K562 (cell line): ENCODE data around the gene BSPRY. TPM values are rescaled to one million over a fixed set of nuclear protein-coding genes. Genes with fewer than 3 reads are reported as not detected.

Source experiments
- CBFA2T3 ChIP-seq: fragments of 450-650 bp; IDR thresholded peaks from 2 replicates; pipeline ENCODE4 v1.6.1; 2017
- CHD4 ChIP-seq: fragments of 200-600 bp; sonication (generic); IDR thresholded peaks from 3 replicates; pipeline ENCODE4 v1.6.1; 2012; ENCODE audit warnings: low read depth, mild to moderate bottlenecking, mixed read lengths, low read length, inconsistent platforms; ENCODE audit not compliant: insufficient read depth, insufficient replicate concordance, poor library complexity, severe bottlenecking
- DLX4 ChIP-seq: fragments of 250-450 bp; sonication (Bioruptor Pico); IDR thresholded peaks from 2 replicates; pipeline ENCODE4 v1.6.1; 2021; ENCODE audit warnings: mild to moderate bottlenecking
- HNRNPUL1 ChIP-seq: fragments of 200-400 bp; formaldehyde crosslinking; IDR thresholded peaks from 2 replicates; pipeline ENCODE4 v1.6.1; 2017; ENCODE audit warnings: low read length
- HSF4 ChIP-seq: fragments of 250-450 bp; sonication (Bioruptor Pico); IDR thresholded peaks from 2 replicates; pipeline ENCODE4 v2.1.2; 2022; ENCODE audit warnings: mild to moderate bottlenecking, moderate library complexity, borderline replicate concordance
- KLF16 ChIP-seq: IDR thresholded peaks from 2 replicates; pipeline ENCODE4 v1.6.1; 2016; ENCODE audit warnings: antibody characterized with exemption
- MAFG ChIP-seq: fragments of 450-650 bp; conservative IDR thresholded peaks from 2 replicates; pipeline ENCODE4 v1.6.1; 2016; ENCODE audit warnings: missing genetic modification characterization, missing compliant biosample characterization
- MYNN ChIP-seq, 2 experiments: sonication (generic); formaldehyde crosslinking in 1 of 2; IDR thresholded peaks; 2 replicates each; pipeline versions ENCODE4 v1.5.0 to v1.6.1; 2016 to 2020; ENCODE audit warnings: antibody characterized with exemption in 1 of 2, missing genetic modification reagents in 1 of 2
- NEUROD1 ChIP-seq: fragments of 150-350 bp; IDR thresholded peaks from 2 replicates; pipeline ENCODE4 v1.6.1; 2014; ENCODE audit warnings: borderline replicate concordance, low read length, low read depth; ENCODE audit not compliant: partially characterized antibody
- NR2C1 ChIP-seq, 2 experiments: fragments of 450-650 bp; IDR thresholded peaks; 2 replicates each; pipeline ENCODE4 v1.6.1; 2017; ENCODE audit warnings: mild to moderate bottlenecking in 2 of 2, antibody characterized with exemption in 1 of 2, inconsistent platforms in 1 of 2, missing compliant biosample characterization in 1 of 2, missing genetic modification characterization in 1 of 2
- RBM34 ChIP-seq: fragments of 200-400 bp; formaldehyde crosslinking; IDR thresholded peaks from 2 replicates; pipeline ENCODE4 v1.6.1; 2018; ENCODE audit warnings: low read length, borderline replicate concordance; ENCODE audit not compliant: insufficient read depth
- SAFB ChIP-seq: fragments of 200-400 bp; formaldehyde crosslinking; IDR thresholded peaks from 2 replicates; pipeline ENCODE4 v1.6.1; 2017; ENCODE audit warnings: low read depth, low read length, borderline replicate concordance
- SMARCC2 ChIP-seq: fragments of 450-650 bp; IDR thresholded peaks from 2 replicates; pipeline ENCODE4 v1.6.1; 2017; ENCODE audit warnings: antibody characterized with exemption, moderate library complexity, mild to moderate bottlenecking, low read depth
- SRSF7 ChIP-seq: fragments of 200-400 bp; formaldehyde crosslinking; optimal IDR thresholded peaks from 2 replicates; pipeline ENCODE3; 2017; ENCODE audit warnings: mild to moderate bottlenecking, low read depth, low read length
- TCF7 ChIP-seq: sonication (generic); IDR thresholded peaks from 2 replicates; pipeline ENCODE4 v1.6.1; 2016; ENCODE audit warnings: antibody characterized with exemption, borderline replicate concordance
- TGIF2 ChIP-seq: sonication (generic); formaldehyde crosslinking; IDR thresholded peaks from 2 replicates; pipeline ENCODE4 v1.8.1; 2022; ENCODE audit warnings: mild to moderate bottlenecking, missing genetic modification reagents, moderate library complexity
- THAP12 ChIP-seq: fragments of 250-450 bp; sonication (Bioruptor Pico); IDR thresholded peaks from 2 replicates; pipeline ENCODE4 v1.9.0; 2021; ENCODE audit warnings: mild to moderate bottlenecking, inconsistent platforms
- ZC3H11A ChIP-seq: IDR thresholded peaks from 2 replicates; pipeline ENCODE4 v1.6.1; 2012; ENCODE audit warnings: low read depth, low read length, improper control_type of control experiment
- ZNF174 ChIP-seq: fragments of 250-450 bp; sonication (Bioruptor Pico); IDR thresholded peaks from 2 replicates; pipeline ENCODE4 v1.4.0; 2020; ENCODE audit warnings: mild to moderate bottlenecking
- ZNF263 ChIP-seq: sonication (generic); formaldehyde crosslinking; IDR thresholded peaks from 2 replicates; pipeline ENCODE4 v1.8.0; 2022; ENCODE audit warnings: mild to moderate bottlenecking, missing genetic modification reagents, borderline replicate concordance
- polyA plus RNA-seq, 8 experiments: library from polyadenylated mRNA; depleted of rRNA in 4 of 8; stranded (reverse) in 5 of 8; unstranded in 3 of 8; fragments of >200 nt; fragmentation: Nextera tagmentation in 2 of 8; fragmentation: Illumina TruSeq in 1 of 8; extraction: Ambion mirVana in 2 of 8; extraction: Trizol in 1 of 8; gene quantifications; 2 replicates each; pipeline versions ENCODE4 v1.2.1 to v1.2.3, GENCODE V29; 2011 to 2014; ENCODE audit warnings: inconsistent platforms in 1 of 8, missing spikeins in 1 of 8
- total RNA-seq, 7 experiments: library from RNA; depleted of rRNA in 6 of 7; stranded (reverse); fragments of >200 nt in 6 of 7; fragmentation: Illumina TruSeq in 2 of 7; extraction: Trizol in 2 of 7; gene quantifications; 2 replicates each; pipeline versions ENCODE4 v1.2.1 to v1.2.3, GENCODE V29; 2011 to 2021; ENCODE audit warnings: low replicate concordance in 1 of 7
- TF ChIP-seq, protein P1 (sequence below): sonication (generic); formaldehyde crosslinking; IDR thresholded peaks from 2 replicates; pipeline ENCODE4 v1.8.0; 2022; ENCODE audit warnings: missing genetic modification reagents, mild to moderate bottlenecking, moderate library complexity, borderline replicate concordance
- TF ChIP-seq, protein P2 (sequence below): sonication (generic); formaldehyde crosslinking; IDR thresholded peaks from 2 replicates; pipeline ENCODE4 v1.8.0; 2022; ENCODE audit warnings: mild to moderate bottlenecking, missing genetic modification reagents, borderline replicate concordance

Gene BSPRY
- total and polyA plus RNA-seq, 9 of the 15 experiments (the other 6 are each of a cell fraction or from before 2014, with no cell fraction given), result 0.07 to 0.67 (median 0.18) TPM

GRCh38 chr9:113410207-113410864 lies 61.0 kb downstream of the BSPRY start, which contains the start of the genes C9orf43 and POLE3 (continued):
- TF ChIP-seq RBM34, result no peak
- TF ChIP-seq THAP12 (CRISPR knock-in tag), result no peak
- TF ChIP-seq CBFA2T3, result no peak; the same call in none of the 2 replicates
- TF ChIP-seq ZNF174 (CRISPR knock-in tag), result no peak
- no peak for TF ChIP-seq HSF4
- TF ChIP-seq DLX4 (CRISPR knock-in tag), result no peak
- no peak for TF ChIP-seq NEUROD1
- TF ChIP-seq SRSF7, result no peak
- TF ChIP-seq ZC3H11A, result no peak
- peak; percentile 81 for TF ChIP-seq NR2C1 (IDR thresholded peaks at IDR 0.05)
- peak; percentile 82 for TF ChIP-seq NR2C1 (tag; IDR thresholded peaks at IDR 0.05)
- TF ChIP-seq, protein P1, sequence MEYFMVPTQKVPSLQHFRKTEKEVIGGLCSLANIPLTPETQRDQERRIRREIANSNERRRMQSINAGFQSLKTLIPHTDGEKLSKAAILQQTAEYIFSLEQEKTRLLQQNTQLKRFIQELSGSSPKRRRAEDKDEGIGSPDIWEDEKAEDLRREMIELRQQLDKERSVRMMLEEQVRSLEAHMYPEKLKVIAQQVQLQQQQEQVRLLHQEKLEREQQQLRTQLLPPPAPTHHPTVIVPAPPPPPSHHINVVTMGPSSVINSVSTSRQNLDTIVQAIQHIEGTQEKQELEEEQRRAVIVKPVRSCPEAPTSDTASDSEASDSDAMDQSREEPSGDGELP, result peak; percentile 89
- TF ChIP-seq, protein P2, sequence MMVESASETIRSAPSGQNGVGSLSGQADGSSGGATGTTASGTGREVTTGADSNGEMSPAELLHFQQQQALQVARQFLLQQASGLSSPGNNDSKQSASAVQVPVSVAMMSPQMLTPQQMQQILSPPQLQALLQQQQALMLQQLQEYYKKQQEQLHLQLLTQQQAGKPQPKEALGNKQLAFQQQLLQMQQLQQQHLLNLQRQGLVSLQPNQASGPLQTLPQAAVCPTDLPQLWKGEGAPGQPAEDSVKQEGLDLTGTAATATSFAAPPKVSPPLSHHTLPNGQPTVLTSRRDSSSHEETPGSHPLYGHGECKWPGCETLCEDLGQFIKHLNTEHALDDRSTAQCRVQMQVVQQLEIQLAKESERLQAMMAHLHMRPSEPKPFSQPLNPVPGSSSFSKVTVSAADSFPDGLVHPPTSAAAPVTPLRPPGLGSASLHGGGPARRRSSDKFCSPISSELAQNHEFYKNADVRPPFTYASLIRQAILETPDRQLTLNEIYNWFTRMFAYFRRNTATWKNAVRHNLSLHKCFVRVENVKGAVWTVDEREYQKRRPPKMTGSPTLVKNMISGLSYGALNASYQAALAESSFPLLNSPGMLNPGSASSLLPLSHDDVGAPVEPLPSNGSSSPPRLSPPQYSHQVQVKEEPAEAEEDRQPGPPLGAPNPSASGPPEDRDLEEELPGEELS (CRISPR knock-in tag), result no peak
- peak; percentile 87; the same call in 1 of the 2 replicates for TF ChIP-seq ZNF263 (CRISPR knock-in tag)
- TF ChIP-seq SAFB, result no peak
- TF ChIP-seq SMARCC2, result no peak
- no peak for TF ChIP-seq HNRNPUL1
- TF ChIP-seq KLF16, result peak; percentile 94
- TF ChIP-seq MAFG (tag), result no peak
- no peak for TF ChIP-seq TCF7
- no peak for TF ChIP-seq TGIF2
- peak; percentile 33; the same call in 1 of the 2 replicates for TF ChIP-seq MYNN (IDR thresholded peaks at IDR 0.05)
- TF ChIP-seq MYNN (CRISPR knock-in tag; IDR thresholded peaks at IDR 0.05), result no peak
- TF ChIP-seq CHD4, result no peak
